OCI-LY1 (cell line): ENCODE data around the gene SLC5A1.

Experiments used
- H2AFZ ChIP-seq: fragments of 200-600 bp; sonication (generic), shearing (Covaris generic); 2 replicates; pipeline ENCODE4 v1.6.0; 2014; ENCODE audit warnings: antibody characterized with exemption, mild to moderate bottlenecking, low read length
- H3F3A ChIP-seq: fragments of 200-600 bp; sonication (generic), shearing (Covaris generic); 2 replicates; pipeline ENCODE4 v1.6.0; 2014; ENCODE audit warnings: mild to moderate bottlenecking, antibody characterized with exemption, low read length, moderate library complexity; ENCODE audit not compliant: insufficient read depth
- H3K27ac ChIP-seq: fragments of 200-600 bp; sonication (generic); 2 replicates; pipeline ENCODE4 v1.5.1; 2014; ENCODE audit warnings: low read length, mixed run types, mild to moderate bottlenecking, low read depth; ENCODE audit not compliant: poor library complexity, severe bottlenecking
- H3K27me3 ChIP-seq: fragments of 200-600 bp; sonication (generic); 2 replicates; pipeline ENCODE4 v1.6.0; 2014; ENCODE audit warnings: antibody characterized with exemption, mild to moderate bottlenecking, low read length, moderate library complexity; ENCODE audit not compliant: insufficient read depth
- H3K36me3 ChIP-seq: fragments of 200-600 bp; sonication (generic); 2 replicates; pipeline ENCODE4 v1.6.1; 2014; ENCODE audit warnings: mild to moderate bottlenecking, antibody characterized with exemption, low read length, moderate library complexity, mixed read lengths; ENCODE audit not compliant: insufficient read depth
- H3K4me1 ChIP-seq: fragments of 200-600 bp; sonication (generic); 2 replicates; pipeline ENCODE4 v1.5.1; 2014; ENCODE audit warnings: mild to moderate bottlenecking, low read length, moderate library complexity; ENCODE audit not compliant: insufficient read depth, severe bottlenecking
- H3K4me2 ChIP-seq: fragments of 200-600 bp; sonication (generic), shearing (Covaris generic); 2 replicates; pipeline ENCODE4 v1.6.1; 2014; ENCODE audit warnings: low read length
- H3K4me3 ChIP-seq: fragments of 200-600 bp; sonication (generic); 2 replicates; pipeline ENCODE4 v1.5.1; 2014; ENCODE audit warnings: low read length, low read depth, mild to moderate bottlenecking, mixed read lengths; ENCODE audit not compliant: poor library complexity, severe bottlenecking
- H3K79me2 ChIP-seq: fragments of 200-600 bp; shearing (Covaris generic); 2 replicates; pipeline ENCODE4 v1.6.1; 2016; ENCODE audit warnings: mixed run types, low read length, mixed read lengths; ENCODE audit not compliant: insufficient read depth
- H3K9ac ChIP-seq: fragments of 200-600 bp; sonication (generic), shearing (Covaris generic); 2 replicates; pipeline ENCODE4 v1.6.1; 2014; ENCODE audit warnings: mild to moderate bottlenecking, low read length, mixed read lengths
- H3K9me2 ChIP-seq: fragments of 200-600 bp; sonication (generic), shearing (Covaris generic); 2 replicates; pipeline ENCODE4 v1.6.1; 2014; ENCODE audit warnings: low read depth, mild to moderate bottlenecking, low read length, mixed read lengths
- H3K9me3 ChIP-seq: fragments of 200-600 bp; shearing (Covaris generic); 2 replicates; pipeline ENCODE4 v1.6.1; 2014; ENCODE audit warnings: low read length, mixed read lengths
- H4K20me1 ChIP-seq: fragments of 200-600 bp; sonication (generic), shearing (Covaris generic); 2 replicates; pipeline ENCODE4 v1.6.0; 2016; ENCODE audit warnings: mild to moderate bottlenecking, low read length; ENCODE audit not compliant: insufficient read depth
- CTCF ChIP-seq: fragments of 200-600 bp; sonication (generic), shearing (Covaris generic); IDR thresholded peaks from 2 replicates; pipeline ENCODE4 v1.5.1; 2017; ENCODE audit warnings: mild to moderate bottlenecking, antibody characterized with exemption, low read length, moderate library complexity, mixed read lengths
- EZH2 ChIP-seq: fragments of 200-600 bp; sonication (generic), shearing (Covaris generic); IDR thresholded peaks from 2 replicates; pipeline ENCODE4 v1.8.0; 2017; ENCODE audit warnings: borderline replicate concordance, mixed run types, mild to moderate bottlenecking, antibody characterized with exemption, low read length, moderate library complexity, mixed read lengths

The SLC5A1 gene

GRCh38 chr22:32067613-32068012, 24.6 kb downstream of the SLC5A1 start:
- H3K36me3 ChIP-seq: no peaks in the 10 kb centered on the region
- no peak overlapping the region for H3K4me3 ChIP-seq

DNA sequence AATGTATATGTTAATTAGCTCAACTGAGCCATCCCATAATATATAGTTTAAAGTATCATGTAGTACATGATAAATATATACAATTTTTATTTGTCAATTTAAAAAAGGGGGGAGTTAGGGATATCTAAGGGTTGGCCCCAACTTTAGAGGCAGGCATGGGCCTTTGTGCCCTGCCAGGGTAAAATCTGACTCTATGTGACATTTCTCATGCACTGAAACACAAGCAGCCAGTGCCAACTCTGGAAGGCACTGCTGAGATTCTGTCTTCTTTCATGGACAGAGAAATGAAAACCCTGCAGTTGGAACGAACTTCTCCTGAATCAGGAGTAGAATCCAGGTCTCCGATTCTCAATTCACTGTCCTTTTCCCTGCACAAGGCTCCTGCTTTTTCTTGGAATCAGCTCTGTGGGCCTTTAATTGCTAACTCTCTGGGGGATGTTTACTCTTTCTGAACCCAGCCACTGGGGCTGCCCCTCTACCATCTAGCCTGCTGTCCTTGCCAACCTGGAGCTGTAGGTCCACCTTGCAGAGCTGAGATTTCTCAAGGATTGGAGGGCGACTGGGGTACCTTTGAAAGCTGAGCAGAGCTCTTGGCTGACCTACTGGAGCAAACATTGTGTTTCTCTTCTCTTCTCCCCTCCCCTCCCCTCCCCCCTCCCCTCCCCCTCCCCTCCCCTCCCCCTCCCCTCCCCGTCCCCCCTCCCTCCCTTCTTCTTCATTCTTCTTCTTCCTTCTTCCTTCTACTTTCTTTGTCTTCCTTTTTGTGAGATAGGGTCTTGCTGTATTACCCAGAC, 26.7 kb downstream of the SLC5A1 start:
- no peaks in the 10 kb centered on the region for H3K27me3 ChIP-seq
- no peak overlapping the region for H3K9ac ChIP-seq
- TF ChIP-seq CTCF: no peak
- no peak for TF ChIP-seq EZH2
- H3K9me3 ChIP-seq: no peaks in the 10 kb centered on the region
- H3K4me2 ChIP-seq: no peak overlapping the region
- no peaks in the 10 kb centered on the region for H3K79me2 ChIP-seq
- H3F3A ChIP-seq: no peaks in the 10 kb centered on the region
- no peaks in the 10 kb centered on the region for H3K36me3 ChIP-seq
- H3K27ac ChIP-seq: no peak overlapping the region
- H3K4me3 ChIP-seq: no peak overlapping the region
- H3K9me2 ChIP-seq: no peaks in the 10 kb centered on the region
- no peak overlapping the region for H2AFZ ChIP-seq
- no peaks in the 10 kb centered on the region for H4K20me1 ChIP-seq
- no peaks in the 10 kb centered on the region for H3K4me1 ChIP-seq

More at GRCh38 chr22:32067613-32068012, 24.6 kb downstream of the SLC5A1 start:
- no peak for TF ChIP-seq CTCF
- TF ChIP-seq EZH2: no peak
- H3K4me2 ChIP-seq: no peak overlapping the region
- no peaks in the 10 kb centered on the region for H3K9me2 ChIP-seq
- H4K20me1 ChIP-seq: no peaks in the 10 kb centered on the region
- H3K27ac ChIP-seq: no peak overlapping the region
- H3K9ac ChIP-seq: no peak overlapping the region
- no peaks in the 10 kb centered on the region for H3K9me3 ChIP-seq
- H3K4me1 ChIP-seq: no peaks in the 10 kb centered on the region
- no peaks in the 10 kb centered on the region for H3F3A ChIP-seq
- no peaks in the 10 kb centered on the region for H3K79me2 ChIP-seq
- H3K27me3 ChIP-seq: no peaks in the 10 kb centered on the region; the same call in 1 of the 2 replicates
- H2AFZ ChIP-seq: no peak overlapping the region

DNA sequence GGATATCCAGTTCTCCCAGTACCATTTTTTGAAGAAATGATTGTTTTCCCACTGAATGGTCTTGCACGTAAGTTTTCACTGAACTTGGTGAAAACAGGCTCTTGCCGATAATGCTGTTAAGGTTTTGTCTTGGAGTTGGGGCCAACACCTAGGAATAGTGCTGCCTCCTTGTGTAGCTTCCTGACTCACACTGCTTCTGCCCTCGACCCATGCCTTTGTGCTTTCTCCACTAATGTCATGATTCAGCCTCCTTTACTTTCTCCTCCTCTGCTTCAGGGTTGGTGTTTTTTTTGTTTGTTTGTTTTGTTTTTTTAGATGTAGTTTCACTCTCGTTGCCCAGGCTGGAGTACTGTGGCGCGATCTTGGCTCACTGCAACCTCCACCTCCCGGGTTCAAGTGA, 30.2 kb downstream of the SLC5A1 start:
- Histone ChIP-seq H3K4me1 (no peaks in the 10 kb centered on the region), H4K20me1 (no peaks in the 10 kb centered on the region), H3K79me2 (no peaks in the 10 kb centered on the region), H3K9me2 (no peaks in the 10 kb centered on the region), H3K36me3 (no peaks in the 10 kb centered on the region), H3K9ac (no peak overlapping the region), H3K27me3 (no peaks in the 10 kb centered on the region), H3K9me3 (no peaks in the 10 kb centered on the region), H2AFZ (no peak overlapping the region), H3K4me2 (no peak overlapping the region), H3K4me3 (no peak overlapping the region), H3F3A (no peaks in the 10 kb centered on the region), H3K27ac (no peak overlapping the region)
- TF ChIP-seq EZH2: no peak
- TF ChIP-seq CTCF: no peak
